NCI-H1417 treated with DMSO at 0.1 percent for 48 hours (cell line): ENCODE measurements around the gene DNAI7.

Experiments used
- DNase-seq: peaks from one replicate; lab custom pipeline; 2025; lab: John Stamatoyannopoulos, UW

DNAI7 gene

DNA sequence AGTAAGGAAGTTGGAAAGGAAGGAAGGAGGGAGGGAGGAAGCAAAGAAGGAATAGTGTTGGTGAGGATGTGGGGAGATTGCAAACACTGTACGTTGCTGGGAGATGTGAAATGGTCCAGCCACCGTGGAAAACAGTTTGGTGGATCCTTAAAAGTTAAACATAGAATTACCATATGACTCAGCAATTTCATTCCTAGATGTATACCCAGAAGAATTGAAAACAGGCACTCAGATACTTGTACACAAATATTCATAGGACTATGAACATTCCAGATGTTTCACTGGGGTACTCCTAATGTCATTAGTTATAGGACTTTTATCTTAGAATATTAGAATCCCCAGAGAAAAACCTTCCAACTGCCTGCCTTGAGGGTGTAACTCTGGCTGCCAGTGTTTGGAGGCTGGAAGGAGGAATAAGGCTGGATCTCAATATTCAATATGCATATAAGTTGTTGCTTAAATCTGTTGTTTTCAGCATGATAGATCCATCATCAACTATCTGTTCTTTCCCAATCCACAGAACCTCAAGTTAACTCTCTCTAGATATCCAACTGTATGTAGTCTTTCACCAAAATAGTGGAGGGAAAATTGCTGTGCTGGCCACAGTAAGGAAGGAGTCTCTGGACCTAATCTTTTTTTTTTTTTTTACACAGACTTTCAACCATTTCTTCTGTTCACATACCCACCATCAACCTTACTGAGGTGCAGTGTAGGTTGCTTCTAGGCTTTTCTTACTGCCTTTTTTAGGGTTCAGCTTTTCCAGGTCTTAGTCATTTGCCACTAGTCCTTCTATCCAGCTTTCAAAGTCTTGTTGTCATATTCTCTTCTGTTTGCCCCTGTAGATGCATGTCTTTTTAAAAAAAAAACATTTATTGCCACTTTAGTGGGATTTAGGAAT lies 94.5 kb downstream of the DNAI7 start:
- DNase-seq: no peak

DNA sequence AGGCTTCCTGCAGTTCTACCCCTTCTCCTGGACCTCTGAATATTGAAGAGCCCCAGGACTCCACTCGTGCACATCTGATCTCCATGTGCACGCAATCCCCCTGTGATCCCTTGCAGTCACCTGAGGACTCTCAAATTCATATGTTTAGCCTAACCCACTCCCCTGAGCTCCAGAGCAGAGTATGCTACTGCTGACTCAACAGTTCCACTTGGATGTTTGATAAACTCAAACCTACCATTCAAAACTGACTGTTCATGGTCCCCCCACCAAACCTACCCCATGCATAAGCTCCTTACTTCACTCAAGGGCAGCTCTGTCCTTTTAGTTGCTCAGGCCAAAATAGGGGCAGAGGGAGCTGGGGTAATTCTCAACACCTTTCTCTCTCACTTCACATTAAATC lies 96.0 kb downstream of the DNAI7 start:
- no peak for DNase-seq

DNA sequence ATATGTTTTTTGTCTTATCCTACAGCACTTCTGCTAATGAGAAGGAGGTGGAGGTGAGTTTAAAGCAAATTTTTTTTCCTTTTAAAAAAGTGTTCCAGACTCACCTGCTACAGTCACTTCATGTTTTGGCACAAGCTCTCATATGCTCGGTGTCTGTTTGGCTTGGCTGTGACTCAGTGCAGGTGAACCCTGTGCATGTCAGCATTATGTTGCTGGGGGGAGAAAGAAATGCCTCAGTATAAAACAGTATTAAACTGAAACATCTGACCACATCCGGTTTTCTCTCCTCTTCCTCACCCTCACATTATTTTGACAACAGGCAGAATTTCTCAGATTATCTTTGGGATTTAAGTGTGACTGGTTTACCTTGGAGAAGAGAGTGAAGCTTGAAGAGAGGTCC lies 105.2 kb downstream of the DNAI7 start:
- DNase-seq: no peak

DNA sequence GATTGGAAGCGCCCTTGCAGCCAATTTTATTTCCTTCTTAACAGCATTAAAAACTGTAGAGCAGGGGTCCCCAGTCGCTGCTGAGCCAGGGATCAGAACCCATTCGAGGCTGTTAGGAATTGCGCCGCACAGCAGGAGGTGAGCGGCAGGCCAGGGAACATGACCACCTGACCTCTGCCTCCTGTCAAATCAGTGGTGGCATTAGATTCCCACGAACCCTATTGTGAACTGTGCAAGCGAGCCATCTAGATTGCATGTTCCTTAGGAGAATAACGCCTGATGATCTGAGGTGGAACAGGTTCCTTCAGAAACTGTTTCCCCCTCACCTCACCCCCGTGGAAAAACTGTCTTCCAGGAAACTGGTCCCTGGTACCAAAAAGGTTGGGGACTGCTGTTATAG lies 107.4 kb downstream of the DNAI7 start:
- no peak for DNase-seq

DNA sequence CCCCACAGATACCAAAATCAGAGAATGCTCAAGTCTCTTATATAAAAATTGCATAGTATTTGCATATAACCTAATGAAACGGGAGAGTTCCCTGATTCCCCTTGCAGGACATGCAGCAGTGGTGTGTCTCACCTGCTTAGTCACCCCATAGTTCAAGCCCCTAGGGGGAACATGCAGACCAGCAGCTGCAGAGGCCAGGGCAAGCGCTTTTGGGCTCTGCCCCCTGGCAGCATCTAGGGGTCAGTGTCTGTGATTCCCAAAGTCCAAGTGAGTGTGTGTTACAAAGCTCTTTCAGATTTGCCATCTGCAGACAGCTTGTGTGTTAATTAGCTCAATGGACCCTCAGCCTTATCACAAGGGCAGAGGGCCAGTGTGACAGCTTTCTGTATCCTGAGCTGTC lies 110.1 kb downstream of the DNAI7 start:
- no peak for DNase-seq

DNA sequence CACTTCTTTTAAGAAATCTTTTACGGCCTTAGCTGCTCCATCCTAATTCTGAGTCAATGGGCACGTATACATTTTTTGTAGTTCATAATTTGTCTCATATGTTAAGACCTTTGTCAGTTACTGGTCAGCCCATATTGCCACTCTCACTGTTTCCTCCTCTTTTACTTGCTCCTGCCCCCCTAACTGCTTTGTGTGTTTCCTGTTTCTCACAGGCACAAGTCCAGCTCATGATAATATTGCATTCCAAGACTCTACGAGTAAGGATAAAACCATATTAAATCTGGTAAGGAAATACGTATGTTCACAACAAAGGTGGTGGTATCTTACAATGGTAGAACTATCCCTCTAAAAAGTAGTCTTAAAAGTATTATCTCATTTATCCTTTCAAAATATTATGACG lies 111.7 kb downstream of the DNAI7 start:
- DNase-seq: no peak

DNA sequence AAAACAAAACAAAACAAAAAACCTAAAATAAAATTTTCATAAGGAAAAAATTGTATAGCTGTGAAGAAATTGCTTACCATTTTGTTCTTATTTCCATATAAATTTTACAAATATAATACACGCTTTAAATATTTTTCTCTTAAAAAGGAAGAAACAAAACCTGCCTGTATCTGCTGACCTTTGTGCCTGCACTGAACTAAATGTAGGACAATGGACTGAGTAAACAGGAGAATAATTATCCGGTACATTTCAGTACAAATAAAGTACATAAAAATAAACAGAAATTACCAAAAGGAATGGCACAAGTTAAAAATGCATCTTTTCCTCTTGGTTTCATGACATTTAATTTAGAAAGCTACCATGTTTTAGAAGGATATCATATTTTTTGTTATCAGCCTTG lies 112.3 kb downstream of the DNAI7 start:
- DNase-seq: no peak

DNA sequence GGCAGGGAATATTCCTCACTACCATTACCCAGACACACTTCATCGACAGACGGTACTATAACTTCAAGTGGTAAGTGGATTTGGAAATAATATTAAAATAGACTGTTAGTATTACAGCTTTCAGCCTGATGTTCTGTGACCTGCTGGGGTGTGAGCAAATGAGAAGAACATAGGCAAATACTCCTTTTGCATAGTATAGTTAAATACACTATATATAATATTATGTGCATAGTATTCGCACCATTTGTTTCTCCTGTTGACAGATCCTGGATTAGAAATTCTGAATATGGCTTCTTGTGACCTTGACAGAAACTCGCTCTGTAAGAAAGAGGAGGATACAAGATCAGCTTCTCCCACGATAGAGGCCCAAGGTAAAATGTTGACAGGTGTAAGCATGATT lies 115.6 kb downstream of the DNAI7 start:
- DNase-seq: no peak

DNA sequence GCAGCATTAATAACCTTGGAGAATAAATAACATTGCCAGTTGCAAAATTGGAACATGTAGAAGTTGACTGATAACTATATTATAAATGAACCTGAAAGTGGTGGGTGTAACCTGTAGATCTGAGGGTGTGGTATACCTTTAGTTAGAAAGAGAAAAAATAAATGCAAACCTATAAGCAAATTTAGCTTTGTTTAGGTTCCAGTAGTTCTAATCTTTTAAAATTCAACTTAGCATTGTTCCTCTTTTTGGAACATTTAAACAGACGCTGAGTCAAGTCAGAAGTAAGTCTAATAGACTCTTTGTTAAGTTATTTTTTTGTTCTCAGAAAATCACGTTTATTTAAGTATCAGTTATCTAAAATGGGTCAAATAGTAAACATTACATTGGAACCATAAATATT lies 120.0 kb downstream of the DNAI7 start:
- DNase-seq: no peak

DNA sequence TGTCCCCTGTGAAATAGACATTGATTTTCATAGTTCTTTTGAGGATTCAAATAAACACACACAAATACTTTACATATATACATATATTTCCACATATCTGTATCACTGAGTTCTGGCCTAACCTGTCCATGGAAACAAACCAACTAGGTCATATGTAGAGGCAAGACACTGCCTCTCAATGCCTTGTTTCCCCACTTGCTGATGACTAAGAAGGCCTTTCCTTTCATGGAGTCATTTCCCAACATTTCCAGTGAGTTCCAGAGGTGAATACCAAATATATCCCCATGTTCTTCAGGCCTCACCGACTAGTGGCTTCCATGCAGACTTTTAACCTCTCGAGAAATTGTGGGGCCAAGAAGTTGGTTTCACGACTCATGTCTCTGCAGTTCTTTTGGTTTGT lies 120.8 kb downstream of the DNAI7 start:
- no peak for DNase-seq

DNA sequence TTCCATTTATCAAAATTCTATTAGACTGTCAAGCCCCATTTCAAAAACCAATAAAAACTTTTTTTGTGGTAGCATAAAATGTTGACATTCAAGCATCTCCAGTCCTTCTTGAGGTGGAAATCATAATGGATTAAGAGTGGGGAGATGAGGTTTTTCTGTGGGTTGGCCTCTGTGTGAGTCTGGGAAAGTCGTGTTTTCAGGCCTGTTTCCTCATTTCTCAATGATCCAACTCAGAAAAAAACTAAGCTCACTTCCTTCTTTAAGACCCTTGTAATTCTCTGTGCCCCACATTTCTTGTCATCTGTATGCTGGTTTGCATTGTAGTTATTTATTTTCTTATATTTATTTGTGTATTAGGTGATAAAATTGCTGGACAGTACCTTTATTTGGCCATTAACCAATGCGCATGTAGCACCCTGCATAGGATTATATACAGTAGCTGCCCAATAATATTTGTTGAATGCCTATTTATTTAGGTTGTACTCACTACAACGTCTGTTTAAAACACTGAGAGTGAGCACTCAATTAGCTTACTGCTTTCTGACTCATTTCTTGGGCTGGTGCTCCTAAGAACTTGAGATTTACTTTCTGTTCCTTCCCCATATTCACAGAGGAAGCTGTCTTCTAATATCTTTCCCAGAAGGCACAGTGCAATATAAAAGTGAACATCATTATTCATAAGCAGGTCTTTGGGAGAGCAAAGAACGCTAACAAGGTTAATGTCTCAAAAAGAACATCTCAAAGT lies 121.9 kb downstream of the DNAI7 start:
- no peak for DNase-seq

DNA sequence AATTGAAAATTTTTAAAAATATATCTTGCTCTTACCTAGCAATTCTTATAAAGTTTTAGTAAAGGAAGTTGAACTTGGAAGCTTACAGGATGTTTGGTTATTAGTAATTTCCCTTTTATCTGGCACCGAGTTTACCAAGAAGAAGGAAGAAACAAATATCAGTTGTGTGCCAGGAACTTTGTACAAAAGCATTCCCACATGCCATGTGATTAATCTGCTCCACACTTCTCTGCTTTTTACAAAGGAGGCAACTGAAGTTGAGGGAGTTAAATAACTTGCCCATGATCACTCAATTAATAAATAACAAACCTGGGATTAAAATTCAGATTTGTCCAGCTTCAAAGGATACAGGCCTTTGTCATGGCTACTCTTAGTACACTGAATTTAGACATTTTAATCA lies 123.6 kb downstream of the DNAI7 start:
- no peak for DNase-seq

DNA sequence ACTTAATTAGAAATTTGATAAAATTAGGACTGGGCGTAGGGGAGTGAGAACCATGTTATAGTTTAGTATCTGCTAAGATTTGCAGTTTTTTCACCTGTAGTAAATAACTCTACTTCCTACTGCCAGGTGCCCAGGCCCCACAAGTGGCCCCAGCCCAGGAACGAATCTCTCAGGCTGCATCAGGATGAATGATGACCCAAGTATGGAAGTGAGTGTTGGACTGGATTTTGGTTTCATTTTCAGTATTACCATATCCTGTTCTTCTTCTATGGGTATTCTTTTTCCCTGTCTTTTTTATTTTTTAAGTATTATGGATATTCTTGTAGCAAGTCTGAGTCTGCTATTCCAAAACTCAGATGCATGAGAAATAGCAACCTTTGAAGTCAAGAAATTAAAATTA lies 125.7 kb downstream of the DNAI7 start:
- no peak for DNase-seq

DNA sequence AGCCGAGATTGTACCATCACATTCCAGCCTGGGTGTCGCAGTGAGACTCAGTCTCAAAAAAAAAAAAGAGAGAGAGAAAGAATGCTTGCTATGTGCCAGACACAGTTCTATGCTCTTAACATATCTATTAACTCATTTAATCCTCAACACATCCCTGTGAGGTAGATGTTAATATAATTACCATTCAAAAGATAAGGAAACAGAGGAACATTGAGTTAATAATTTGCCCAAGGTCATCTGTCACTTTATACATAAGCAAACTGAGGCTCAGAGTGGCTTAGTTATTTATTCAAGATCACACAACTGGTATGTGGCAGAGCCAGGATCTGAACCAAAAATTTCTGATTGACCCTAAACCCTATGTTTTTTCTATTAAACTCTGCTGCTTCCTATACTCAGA lies 129.9 kb downstream of the DNAI7 start:
- DNase-seq: no peak

DNA sequence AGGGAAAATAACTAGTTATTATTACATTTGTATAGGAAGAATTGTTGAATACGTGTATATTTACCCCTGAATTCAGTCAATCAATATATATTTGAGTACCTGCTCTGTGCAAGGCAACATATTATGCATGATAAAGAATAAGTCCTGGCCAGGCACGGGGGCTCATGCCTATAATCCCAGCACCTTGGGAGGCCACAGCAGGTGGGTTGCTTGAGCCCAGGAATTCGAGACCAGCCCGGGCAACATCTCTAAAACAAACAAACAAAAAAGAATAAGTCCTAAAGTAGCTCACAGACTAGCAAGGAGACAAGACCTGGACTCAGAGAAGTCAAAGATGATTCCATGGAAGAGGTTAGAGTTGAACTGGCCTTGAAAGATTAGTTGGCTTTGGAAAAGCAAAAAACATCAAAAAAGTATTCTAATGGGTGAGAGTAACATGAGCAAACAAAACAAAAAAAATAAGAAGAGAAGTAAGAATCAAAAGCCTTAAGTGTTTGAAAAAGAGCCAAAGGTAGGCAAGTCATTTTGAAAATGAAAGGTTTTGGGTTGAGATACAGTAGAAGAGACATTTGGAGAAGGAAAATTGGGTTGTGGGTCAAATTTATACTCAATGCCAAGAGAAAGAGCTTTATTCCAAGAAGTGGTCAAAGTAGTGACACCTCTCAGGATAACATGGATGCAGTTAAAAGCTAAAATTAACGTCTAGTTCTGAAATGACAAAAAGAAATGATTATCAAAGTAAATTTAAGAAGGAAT lies 130.9 kb downstream of the DNAI7 start:
- no peak for DNase-seq

DNA sequence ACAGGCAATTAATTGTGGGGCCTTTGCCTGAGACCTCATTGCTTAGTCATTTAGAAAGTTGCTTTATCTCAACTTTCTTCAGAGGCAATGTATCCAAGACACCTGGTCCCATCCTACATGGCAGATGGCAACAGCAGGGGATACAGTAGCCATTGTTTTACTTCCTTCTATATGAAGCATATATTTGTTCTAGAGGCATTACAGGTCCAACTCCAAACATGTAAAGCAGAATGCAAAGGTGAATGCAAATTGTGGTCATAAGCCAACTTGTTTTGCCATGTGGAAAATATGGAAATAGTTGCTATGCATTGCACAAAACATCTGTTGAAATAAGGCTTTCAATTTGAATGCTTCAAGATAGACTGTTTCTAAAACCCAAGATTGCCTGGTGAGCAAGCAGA lies 136.3 kb downstream of the DNAI7 start:
- no peak for DNase-seq
